GM12878 (cell line): Measurements from ENCODE around the gene TTLL11.

Source experiments
- JUNB ChIP-seq: IDR thresholded peaks from 2 replicates; pipeline ENCODE4 v1.6.1; 2016; ENCODE audit warnings: antibody characterized with exemption, mild to moderate bottlenecking
- POLR2A ChIP-seq: IDR thresholded peaks from 2 replicates; pipeline ENCODE4 v1.6.1; 2011; ENCODE audit warnings: low read depth, mild to moderate bottlenecking, low read length
- POLR2AphosphoS5 ChIP-seq: IDR thresholded peaks from 2 replicates; pipeline ENCODE4 v1.6.1; 2011; ENCODE audit warnings: mild to moderate bottlenecking, low read length, inconsistent platforms
- ZZZ3 ChIP-seq: IDR thresholded peaks from 2 replicates; pipeline ENCODE4 v1.6.1; 2011; ENCODE audit warnings: low read depth; ENCODE audit not compliant: control insufficient read depth, insufficient read length
- TF ChIP-seq, protein P1 (sequence below), 3 experiments: IDR thresholded peaks in 2 of 3; conservative IDR thresholded peaks in 1 of 3; 2 replicates each; pipeline ENCODE4 v1.5.1; 2011; ENCODE audit warnings: low read depth in 3 of 3, low read length in 3 of 3, mild to moderate bottlenecking in 3 of 3, control low read depth in 2 of 3, moderate library complexity in 2 of 3, inconsistent platforms in 1 of 3, mixed read lengths in 1 of 3; ENCODE audit not compliant: control insufficient read depth in 2 of 3, insufficient read depth in 1 of 3; ENCODE audit errors: extremely low read depth in 1 of 3

DNA sequence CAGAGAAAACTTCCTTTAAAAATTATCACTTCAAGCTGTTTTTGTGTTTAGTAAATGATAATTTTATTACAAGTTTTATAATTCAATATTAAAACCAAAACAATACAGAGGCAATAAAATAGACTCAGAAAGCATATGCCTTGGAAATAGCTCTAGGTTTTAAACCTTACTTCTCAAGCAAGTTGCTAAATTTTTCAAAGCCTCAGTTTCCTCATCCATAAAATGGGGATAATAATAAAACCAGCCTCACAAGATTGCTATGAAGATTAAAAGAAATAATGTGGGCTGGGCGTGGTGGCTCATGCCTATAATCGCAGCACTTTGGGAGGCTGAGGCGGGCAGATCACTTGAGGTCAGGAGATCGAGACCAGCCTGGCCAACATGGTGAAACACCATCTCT lies 62.8 kb downstream of the TTLL11 start:
- TF ChIP-seq POLR2AphosphoS5: no peak
- TF ChIP-seq POLR2A: no peak
- no peak for TF ChIP-seq JUNB
- TF ChIP-seq, protein P1, sequence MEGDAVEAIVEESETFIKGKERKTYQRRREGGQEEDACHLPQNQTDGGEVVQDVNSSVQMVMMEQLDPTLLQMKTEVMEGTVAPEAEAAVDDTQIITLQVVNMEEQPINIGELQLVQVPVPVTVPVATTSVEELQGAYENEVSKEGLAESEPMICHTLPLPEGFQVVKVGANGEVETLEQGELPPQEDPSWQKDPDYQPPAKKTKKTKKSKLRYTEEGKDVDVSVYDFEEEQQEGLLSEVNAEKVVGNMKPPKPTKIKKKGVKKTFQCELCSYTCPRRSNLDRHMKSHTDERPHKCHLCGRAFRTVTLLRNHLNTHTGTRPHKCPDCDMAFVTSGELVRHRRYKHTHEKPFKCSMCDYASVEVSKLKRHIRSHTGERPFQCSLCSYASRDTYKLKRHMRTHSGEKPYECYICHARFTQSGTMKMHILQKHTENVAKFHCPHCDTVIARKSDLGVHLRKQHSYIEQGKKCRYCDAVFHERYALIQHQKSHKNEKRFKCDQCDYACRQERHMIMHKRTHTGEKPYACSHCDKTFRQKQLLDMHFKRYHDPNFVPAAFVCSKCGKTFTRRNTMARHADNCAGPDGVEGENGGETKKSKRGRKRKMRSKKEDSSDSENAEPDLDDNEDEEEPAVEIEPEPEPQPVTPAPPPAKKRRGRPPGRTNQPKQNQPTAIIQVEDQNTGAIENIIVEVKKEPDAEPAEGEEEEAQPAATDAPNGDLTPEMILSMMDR (IDR thresholded peaks at IDR 0.05 in 2 of 3, conservative IDR thresholded peaks at IDR 0.05 in 1 of 3; ENCODE audit: control insufficient read depth in 2 of 3, extremely low read depth in 1 of 3, insufficient read depth in 1 of 3, low read depth in 3 of 3, low read length in 3 of 3): no peak
- no peak for TF ChIP-seq ZZZ3
